Measurements from ENCODE around the gene DPPA3. TPM values are rescaled to one million over a fixed set of nuclear protein-coding genes. Genes with fewer than 3 reads are reported as not detected.

Gene DPPA3
- total RNA-seq, 4 donors from 2014 or later: not detected

- no peaks in the 10 kb centered on the region for H3K9me3 ChIP-seq
- WGBS, 2 donors (ENCODE audit: low coverage in 1 of 2): 84 to 91% methylated on average over 3 to 28 of the region's 28 CpGs
- H3K27ac ChIP-seq: no peak overlapping the region
- H3K36me3 ChIP-seq: no peaks in the 10 kb centered on the region
- in situ Hi-C loops (cut with MboI; ENCODE audit: low pct_ligation_motif_present in 1 of 4, low pct_unique_long_range_greater_than_20kb in 1 of 4, low sequenced_read_pairs in 3 of 4): no loop called here
- intact Hi-C loops (cut with DNase I; ENCODE audit: low total_unique reads): no loop called here
- H3K27me3 ChIP-seq: no peaks in the 10 kb centered on the region
- H3K4me3 ChIP-seq: no peak overlapping the region
- no peaks in the 10 kb centered on the region for H3K4me1 ChIP-seq
- DNase-seq: no peak
- TF ChIP-seq POLR2AphosphoS5 (IDR thresholded peaks at IDR 0.05) (no peak), CTCF (IDR thresholded peaks at IDR 0.05) (no peak), POLR2A (IDR thresholded peaks at IDR 0.05) (no peak), EP300 (IDR thresholded peaks at IDR 0.05; ENCODE audit: low read depth) (no peak)
These were observed 1.7 kb downstream of the DPPA3 start for GRCh38 chr12:7712841-7713442.

DNA sequence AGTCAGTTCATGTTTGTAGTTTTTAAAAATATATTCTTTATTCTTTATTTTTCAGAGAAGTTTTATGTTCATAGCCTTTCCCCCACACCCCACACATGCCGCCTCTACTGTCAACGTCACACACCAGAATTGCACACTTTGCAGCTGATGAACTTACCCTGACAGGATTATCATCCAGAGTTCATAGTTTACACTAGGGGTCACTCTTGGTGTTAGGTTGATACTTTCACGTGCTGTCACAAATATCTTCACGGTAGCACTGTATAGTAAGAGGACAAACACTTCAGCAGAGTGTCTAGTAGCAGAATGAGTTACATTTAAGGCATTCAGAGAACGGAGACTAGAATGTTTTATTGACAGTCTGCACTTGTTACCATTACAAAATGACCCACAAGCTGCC, 5.1 kb downstream of the DPPA3 start:
- Histone ChIP-seq H3K27ac (no peak overlapping the region), H3K27me3 (no peaks in the 10 kb centered on the region), H3K36me3 (no peaks in the 10 kb centered on the region), H3K4me1 (no peaks in the 10 kb centered on the region), H3K4me3 (no peak overlapping the region), H3K9me3 (no peaks in the 10 kb centered on the region)
- no peak for DNase-seq
- in situ Hi-C loops (cut with MboI; ENCODE audit: low pct_ligation_motif_present in 1 of 4, low pct_unique_long_range_greater_than_20kb in 1 of 4, low sequenced_read_pairs in 3 of 4): no loop called here
- intact Hi-C loops (cut with DNase I; ENCODE audit: low total_unique reads): no loop called here
- TF ChIP-seq POLR2A (IDR thresholded peaks at IDR 0.05) (no peak), CTCF (IDR thresholded peaks at IDR 0.05) (no peak), EP300 (IDR thresholded peaks at IDR 0.05; ENCODE audit: low read depth) (no peak)
- 5 to 7% methylated on average over 4 to 5 of the region's 5 CpGs for WGBS, 2 donors (ENCODE audit: low coverage in 1 of 2)

DNA sequence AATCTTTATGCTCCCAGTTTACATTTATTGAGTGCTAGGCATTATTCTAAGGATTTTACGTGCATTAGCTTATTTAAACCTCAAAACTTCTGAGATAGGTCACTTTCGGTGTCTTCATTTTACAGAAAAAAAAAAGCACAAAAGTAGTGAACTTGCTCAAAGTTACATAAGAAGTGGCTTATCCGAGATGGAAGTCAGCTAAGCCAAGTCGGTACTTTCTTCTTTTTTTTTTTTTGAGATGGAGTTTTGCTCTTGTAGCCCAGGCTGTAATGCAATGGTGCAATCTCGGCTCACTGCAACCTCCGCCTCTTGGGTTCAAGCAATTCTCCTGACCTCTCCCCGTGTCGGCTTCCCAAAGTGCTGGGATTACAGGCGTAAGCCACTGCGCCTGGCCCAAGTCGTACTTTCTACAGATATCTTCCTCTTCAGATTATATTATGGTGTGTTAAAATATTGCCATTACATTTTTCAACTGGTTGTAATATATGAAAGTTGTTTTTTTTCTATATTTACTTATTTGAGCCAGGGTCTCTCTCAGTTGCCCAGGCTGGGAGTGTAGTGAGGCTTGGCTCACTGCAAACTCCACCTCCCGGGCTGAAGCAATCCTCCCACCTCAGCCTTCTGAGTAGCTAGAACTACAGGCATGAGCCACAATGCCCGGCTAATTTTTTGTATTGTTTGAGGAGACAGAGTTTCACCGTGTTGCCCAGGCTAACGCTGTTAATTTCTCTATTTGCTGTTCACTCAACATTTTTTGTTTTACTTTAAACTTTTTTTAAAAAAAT, 8.9 kb downstream of the DPPA3 start:
- H3K9me3 ChIP-seq: no peaks in the 10 kb centered on the region

More for the DNA sequence above, 8.9 kb downstream of the DPPA3 start:
- WGBS, 2 donors (ENCODE audit: low coverage in 1 of 2): 60% methylated on average over 12 to 15 of the region's 15 CpGs
- DNase-seq: no peak
- Histone ChIP-seq H3K36me3 (no peaks in the 10 kb centered on the region), H3K4me1 (no peaks in the 10 kb centered on the region), H3K4me3 (no peak overlapping the region), H3K27ac (no peak overlapping the region), H3K27me3 (no peaks in the 10 kb centered on the region)
- in situ Hi-C loops (cut with MboI; ENCODE audit: low pct_ligation_motif_present in 1 of 4, low pct_unique_long_range_greater_than_20kb in 1 of 4, low sequenced_read_pairs in 3 of 4) (no loop called here), intact Hi-C loops (cut with DNase I; ENCODE audit: low total_unique reads) (no loop called here)
- TF ChIP-seq CTCF (IDR thresholded peaks at IDR 0.05) (no peak), POLR2A (IDR thresholded peaks at IDR 0.05) (no peak), POLR2AphosphoS5 (IDR thresholded peaks at IDR 0.05) (no peak), EP300 (IDR thresholded peaks at IDR 0.05; ENCODE audit: low read depth) (no peak)
